Mononuclear cell (primary cell): ENCODE results near the gene FMO4. TPM values are rescaled to one million over a fixed set of nuclear protein-coding genes. Genes with fewer than 3 reads are reported as not detected.

Source experiments
- total RNA-seq: library from RNA; depleted of rRNA; stranded (reverse); fragments of >200 nt; gene quantifications from one replicate; pipeline ENCODE4 v1.2.3, GENCODE V29; 2012

Gene FMO4
- total RNA-seq, 1 donor: 1.6 TPM

Other genes starting within 250 kb of the FMO4 start
- gene FMO3, start 223.3 kb upstream of the FMO4 start, total RNA-seq: not detected
- gene FMO2, start 128.9 kb upstream of the FMO4 start, total RNA-seq: not detected
- gene FMO1, start 65.7 kb upstream of the FMO4 start, total RNA-seq: not detected
- 179 TPM for gene PRRC2C, start 171.3 kb downstream of the FMO4 start, total RNA-seq